ENCODE results near the gene MAP3K7.

Gene MAP3K7

GRCh38 chr6:90484385-90484784 is 102.5 kb downstream of the MAP3K7 start:
- no peak for DNase-seq (ENCODE audit: low read depth in 2 of 2, low spot score in 1 of 2)

GRCh38 chr6:90483956-90484355 is 102.9 kb downstream of the MAP3K7 start:
- no peak for DNase-seq (ENCODE audit: low read depth in 2 of 2, low spot score in 1 of 2)

- no peak for DNase-seq (ENCODE audit: low read depth in 2 of 2, low spot score in 1 of 2)
Measured at GRCh38 chr6:90483116-90483839, 103.6 kb downstream of the MAP3K7 start.

GRCh38 chr6:90480666-90481065 is 106.2 kb downstream of the MAP3K7 start:
- no peak for DNase-seq (ENCODE audit: low read depth in 2 of 2, low spot score in 1 of 2)

- DNase-seq (ENCODE audit: low read depth in 2 of 2, low spot score in 1 of 2): no peak
Measured at GRCh38 chr6:90479603-90479926, 107.3 kb downstream of the MAP3K7 start.

GRCh38 chr6:90478789-90479602 is 107.9 kb downstream of the MAP3K7 start:
- DNase-seq (ENCODE audit: low read depth in 2 of 2, low spot score in 1 of 2): peak; percentile 69 to 76

- no peak for DNase-seq (ENCODE audit: low read depth in 2 of 2, low spot score in 1 of 2)
Measured at GRCh38 chr6:90478278-90478677, 108.6 kb downstream of the MAP3K7 start.

- DNase-seq (ENCODE audit: low read depth in 2 of 2, low spot score in 1 of 2): no peak
Measured at GRCh38 chr6:90477366-90477765, 109.5 kb downstream of the MAP3K7 start.

GRCh38 chr6:90472716-90473115 is 114.2 kb downstream of the MAP3K7 start:
- no peak for DNase-seq (ENCODE audit: low read depth in 2 of 2, low spot score in 1 of 2)

- no peak for DNase-seq (ENCODE audit: low read depth in 2 of 2, low spot score in 1 of 2)
Measured at GRCh38 chr6:90471263-90471662, 115.6 kb downstream of the MAP3K7 start.

- no peak for DNase-seq (ENCODE audit: low read depth in 2 of 2, low spot score in 1 of 2)
Measured at GRCh38 chr6:90469906-90470305, 117.0 kb downstream of the MAP3K7 start.

GRCh38 chr6:90468859-90469258 is 118.0 kb downstream of the MAP3K7 start:
- no peak for DNase-seq (ENCODE audit: low read depth in 2 of 2, low spot score in 1 of 2)

GRCh38 chr6:90468080-90468479 is 118.8 kb downstream of the MAP3K7 start:
- no peak for DNase-seq (ENCODE audit: low read depth in 2 of 2, low spot score in 1 of 2)

- DNase-seq (ENCODE audit: low read depth in 2 of 2, low spot score in 1 of 2): no peak
Measured at GRCh38 chr6:90467546-90467945, 119.3 kb downstream of the MAP3K7 start.

- no peak for DNase-seq (ENCODE audit: low read depth in 2 of 2, low spot score in 1 of 2)
Measured at GRCh38 chr6:90466154-90466940, 120.5 kb downstream of the MAP3K7 start.

GRCh38 chr6:90465686-90466085 is 121.2 kb downstream of the MAP3K7 start:
- no peak for DNase-seq (ENCODE audit: low read depth in 2 of 2, low spot score in 1 of 2)

- no peak for DNase-seq (ENCODE audit: low read depth in 2 of 2, low spot score in 1 of 2)
Measured at GRCh38 chr6:90464507-90464906, 122.4 kb downstream of the MAP3K7 start.

GRCh38 chr6:90463874-90464273 is 123.0 kb downstream of the MAP3K7 start:
- DNase-seq (ENCODE audit: low read depth in 2 of 2, low spot score in 1 of 2): no peak

Data from stimulated activated CD8-positive, alpha-beta memory T cell treated with anti-CD3 and anti-CD28 coated beads, Interleukin-4, amount 100 ng/mL, for 4 hours (primary cell).